PFSK-1 (cell line): ENCODE results near the gene CACNA1D.

Source experiments
- FOXP2 ChIP-seq: optimal IDR thresholded peaks from 2 replicates; pipeline ENCODE3; 2011; ENCODE audit warnings: borderline replicate concordance, control low read depth, inconsistent platforms; ENCODE audit not compliant: insufficient read depth; ENCODE audit errors: extremely low read length, extremely low read depth
- POLR2AphosphoS5 ChIP-seq: IDR thresholded peaks from 2 replicates; pipeline ENCODE4 v1.6.1; 2012; ENCODE audit warnings: low read depth, mild to moderate bottlenecking, control low read depth, low read length, moderate library complexity
- SIN3A ChIP-seq: IDR thresholded peaks from 2 replicates; pipeline ENCODE4 v1.6.1; 2012; ENCODE audit warnings: mild to moderate bottlenecking, low read length, moderate library complexity, borderline replicate concordance; ENCODE audit not compliant: insufficient read depth
- TAF1 ChIP-seq: IDR thresholded peaks from 2 replicates; pipeline ENCODE4 v1.6.1; 2012; ENCODE audit warnings: low read length, control low read depth, borderline replicate concordance; ENCODE audit not compliant: insufficient read depth
- TF ChIP-seq, protein P1 (sequence below), 2 experiments: IDR thresholded peaks; 2 replicates each; pipeline versions ENCODE4 v1.6.1 to v1.8.0; 2011 to 2012; ENCODE audit warnings: low read depth in 2 of 2, low read length in 2 of 2, control low read depth in 1 of 2, inconsistent platforms in 1 of 2, mild to moderate bottlenecking in 1 of 2, moderate library complexity in 1 of 2; ENCODE audit not compliant: insufficient read depth in 1 of 2

CACNA1D gene

DNA sequence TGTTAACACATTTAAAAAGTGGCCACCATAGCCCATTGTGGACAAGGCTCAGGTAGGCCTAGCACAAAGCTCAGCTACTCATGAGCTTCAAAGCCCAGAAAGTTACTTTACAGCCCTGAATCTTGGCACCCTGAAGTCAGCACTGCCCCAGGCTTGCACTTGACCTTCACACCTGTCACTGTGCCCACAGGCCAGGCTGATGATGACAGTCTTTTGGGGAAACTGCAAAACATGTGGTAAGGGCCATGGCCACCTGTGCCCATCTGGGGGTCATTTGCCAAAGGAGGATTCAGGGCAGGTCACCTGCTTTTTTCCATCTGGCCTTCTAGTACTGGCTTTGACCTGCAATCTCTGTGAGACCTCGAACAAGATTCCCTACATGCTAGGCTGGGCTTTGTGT lies 340.8 kb downstream of the CACNA1D start:
- TF ChIP-seq POLR2AphosphoS5 (no peak), TAF1 (no peak), SIN3A (no peak), FOXP2 (no peak)
- TF ChIP-seq, protein P1, sequence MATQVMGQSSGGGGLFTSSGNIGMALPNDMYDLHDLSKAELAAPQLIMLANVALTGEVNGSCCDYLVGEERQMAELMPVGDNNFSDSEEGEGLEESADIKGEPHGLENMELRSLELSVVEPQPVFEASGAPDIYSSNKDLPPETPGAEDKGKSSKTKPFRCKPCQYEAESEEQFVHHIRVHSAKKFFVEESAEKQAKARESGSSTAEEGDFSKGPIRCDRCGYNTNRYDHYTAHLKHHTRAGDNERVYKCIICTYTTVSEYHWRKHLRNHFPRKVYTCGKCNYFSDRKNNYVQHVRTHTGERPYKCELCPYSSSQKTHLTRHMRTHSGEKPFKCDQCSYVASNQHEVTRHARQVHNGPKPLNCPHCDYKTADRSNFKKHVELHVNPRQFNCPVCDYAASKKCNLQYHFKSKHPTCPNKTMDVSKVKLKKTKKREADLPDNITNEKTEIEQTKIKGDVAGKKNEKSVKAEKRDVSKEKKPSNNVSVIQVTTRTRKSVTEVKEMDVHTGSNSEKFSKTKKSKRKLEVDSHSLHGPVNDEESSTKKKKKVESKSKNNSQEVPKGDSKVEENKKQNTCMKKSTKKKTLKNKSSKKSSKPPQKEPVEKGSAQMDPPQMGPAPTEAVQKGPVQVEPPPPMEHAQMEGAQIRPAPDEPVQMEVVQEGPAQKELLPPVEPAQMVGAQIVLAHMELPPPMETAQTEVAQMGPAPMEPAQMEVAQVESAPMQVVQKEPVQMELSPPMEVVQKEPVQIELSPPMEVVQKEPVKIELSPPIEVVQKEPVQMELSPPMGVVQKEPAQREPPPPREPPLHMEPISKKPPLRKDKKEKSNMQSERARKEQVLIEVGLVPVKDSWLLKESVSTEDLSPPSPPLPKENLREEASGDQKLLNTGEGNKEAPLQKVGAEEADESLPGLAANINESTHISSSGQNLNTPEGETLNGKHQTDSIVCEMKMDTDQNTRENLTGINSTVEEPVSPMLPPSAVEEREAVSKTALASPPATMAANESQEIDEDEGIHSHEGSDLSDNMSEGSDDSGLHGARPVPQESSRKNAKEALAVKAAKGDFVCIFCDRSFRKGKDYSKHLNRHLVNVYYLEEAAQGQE (IDR thresholded peaks at IDR 0.05; ENCODE audit: insufficient read depth in 1 of 2, low read depth in 2 of 2, low read length in 2 of 2): no peak

DNA sequence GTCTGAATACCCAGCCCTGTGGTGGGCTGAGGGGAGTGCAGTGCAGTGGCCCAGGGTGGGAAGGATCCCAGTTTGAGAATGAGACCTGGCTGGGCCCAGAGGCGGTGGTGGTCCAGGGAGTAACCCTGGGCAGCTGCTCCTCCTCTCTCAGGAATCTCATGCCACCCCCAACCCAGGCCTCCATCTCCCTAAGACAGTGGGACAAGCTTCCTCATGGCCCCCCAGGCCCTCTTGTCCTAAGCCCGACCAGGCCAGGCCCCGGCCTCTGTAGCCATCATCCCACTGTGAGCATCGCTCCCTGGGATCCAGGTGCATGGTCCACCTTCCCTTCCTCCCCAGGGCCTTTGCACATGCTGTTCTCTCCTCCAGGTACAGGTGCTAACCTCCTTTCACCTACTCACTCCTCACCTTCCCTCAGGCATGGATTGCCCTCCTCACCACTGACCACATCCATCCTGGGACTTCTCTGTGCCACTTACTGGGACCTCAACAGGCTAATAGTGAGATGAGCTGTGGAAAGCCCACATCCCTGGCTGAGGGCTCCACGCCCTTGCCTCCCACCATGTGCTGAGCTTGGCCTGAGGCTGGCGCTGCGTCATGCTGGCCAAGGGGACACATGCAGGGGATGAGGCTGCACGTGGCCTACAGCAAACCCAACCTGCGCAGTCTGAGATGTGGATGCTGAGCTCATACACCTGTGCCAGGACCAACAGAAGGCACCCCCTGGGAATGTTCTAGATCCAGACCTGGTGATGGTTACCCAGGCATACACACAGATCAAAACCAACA lies 341.9 kb downstream of the CACNA1D start:
- TF ChIP-seq SIN3A: no peak
- no peak for TF ChIP-seq POLR2AphosphoS5
- TF ChIP-seq FOXP2: no peak
- TF ChIP-seq, protein P1 (IDR thresholded peaks at IDR 0.05; ENCODE audit: insufficient read depth in 1 of 2, low read depth in 2 of 2, low read length in 2 of 2): no peak
- TF ChIP-seq TAF1: no peak

DNA sequence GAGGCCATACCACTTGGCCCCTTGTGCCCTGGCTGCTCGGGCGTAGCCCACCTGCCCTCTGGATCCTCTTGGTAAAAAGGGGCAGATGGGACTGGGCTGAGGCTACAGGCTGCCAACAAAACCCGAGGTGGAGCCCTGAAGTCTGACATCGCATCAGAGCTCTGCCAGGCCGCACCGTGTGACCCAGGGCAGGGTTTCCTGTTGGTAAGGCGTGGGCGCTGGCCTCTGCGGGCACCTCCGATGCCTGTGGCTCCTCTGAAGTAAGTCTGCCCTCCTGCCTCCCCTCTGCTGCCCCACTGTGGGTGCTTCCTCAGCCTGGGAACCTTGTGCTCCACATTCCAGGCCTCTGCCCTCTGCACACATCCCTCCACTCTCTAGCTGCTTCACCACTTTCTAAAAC lies 342.9 kb downstream of the CACNA1D start:
- TF ChIP-seq FOXP2 (no peak), POLR2AphosphoS5 (no peak), SIN3A (no peak), TAF1 (no peak)
- TF ChIP-seq, protein P1 (IDR thresholded peaks at IDR 0.05; ENCODE audit: insufficient read depth in 1 of 2, low read depth in 2 of 2, low read length in 2 of 2): no peak

DNA sequence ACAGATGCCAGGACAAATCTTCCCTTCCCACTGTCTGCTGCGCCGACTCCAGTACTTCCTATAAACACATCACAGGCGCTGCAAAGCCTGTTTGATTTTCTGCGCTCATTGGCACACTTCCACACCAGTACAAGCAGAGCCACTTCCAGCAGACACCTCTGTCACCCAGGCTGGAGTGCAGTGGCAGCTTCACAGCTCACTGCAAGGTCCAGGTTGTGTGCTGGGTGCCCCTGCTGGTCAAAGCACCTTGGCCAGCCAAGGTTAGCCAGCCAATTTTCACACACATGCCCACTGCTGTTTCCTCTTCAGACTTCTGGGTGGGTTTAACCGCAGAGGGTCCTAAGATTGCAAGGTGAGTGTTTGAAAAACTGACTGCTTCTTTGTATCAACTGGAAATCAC lies 346.9 kb downstream of the CACNA1D start:
- no peak for TF ChIP-seq FOXP2
- TF ChIP-seq, protein P1 (IDR thresholded peaks at IDR 0.05; ENCODE audit: insufficient read depth in 1 of 2, low read depth in 2 of 2, low read length in 2 of 2): no peak
- TF ChIP-seq POLR2AphosphoS5: no peak
- TF ChIP-seq TAF1: no peak
- TF ChIP-seq SIN3A: no peak
